ENCODE results near the gene USB1.

Gene USB1

GRCh38 chr16:58049232-58050185 is 48.3 kb downstream of the USB1 start:
- no peak for DNase-seq

- no peak for DNase-seq
Measured at GRCh38 chr16:58051296-58051695, 50.1 kb downstream of the USB1 start.

GRCh38 chr16:58051821-58052603 is 50.8 kb downstream of the USB1 start:
- no peak for DNase-seq

- no peak for DNase-seq
Measured at GRCh38 chr16:58053682-58054005, 52.4 kb downstream of the USB1 start.

GRCh38 chr16:58054289-58054688 is 53.1 kb downstream of the USB1 start:
- DNase-seq: no peak

GRCh38 chr16:58056580-58056979 is 55.4 kb downstream of the USB1 start:
- DNase-seq: no peak

GRCh38 chr16:58057121-58057520 is 55.9 kb downstream of the USB1 start:
- DNase-seq: no peak

- DNase-seq: no peak
Measured at GRCh38 chr16:58057784-58058183, 56.6 kb downstream of the USB1 start.

GRCh38 chr16:58062821-58063220 is 61.6 kb downstream of the USB1 start:
- DNase-seq: no peak

- no peak for DNase-seq
Measured at GRCh38 chr16:58063377-58064076, 62.3 kb downstream of the USB1 start.

- DNase-seq: no peak
Measured at GRCh38 chr16:58070585-58070984, 69.4 kb downstream of the USB1 start.

Data from CD4-positive, alpha-beta T cell treated with Interleukin-1 beta for 1 hour (primary cell).